IPS DF 19.7 (cell line): ENCODE results near the gene ZNF512B.
"Not testable (repeated sequence)": the region's sequence is repeated elsewhere in the genome, so short reads cannot be mapped to it uniquely, and the experiment has no call there.

Source experiments
- DNase-seq: peaks from one replicate; pipeline ENCODE4 v3.0.0-alpha.2; 2013; ENCODE audit warnings: low read depth, low spot score

Gene ZNF512B

GRCh38 chr20:63978319-63979228 lies 8.8 kb upstream of the ZNF512B start:
- DNase-seq, result no peak

DNA sequence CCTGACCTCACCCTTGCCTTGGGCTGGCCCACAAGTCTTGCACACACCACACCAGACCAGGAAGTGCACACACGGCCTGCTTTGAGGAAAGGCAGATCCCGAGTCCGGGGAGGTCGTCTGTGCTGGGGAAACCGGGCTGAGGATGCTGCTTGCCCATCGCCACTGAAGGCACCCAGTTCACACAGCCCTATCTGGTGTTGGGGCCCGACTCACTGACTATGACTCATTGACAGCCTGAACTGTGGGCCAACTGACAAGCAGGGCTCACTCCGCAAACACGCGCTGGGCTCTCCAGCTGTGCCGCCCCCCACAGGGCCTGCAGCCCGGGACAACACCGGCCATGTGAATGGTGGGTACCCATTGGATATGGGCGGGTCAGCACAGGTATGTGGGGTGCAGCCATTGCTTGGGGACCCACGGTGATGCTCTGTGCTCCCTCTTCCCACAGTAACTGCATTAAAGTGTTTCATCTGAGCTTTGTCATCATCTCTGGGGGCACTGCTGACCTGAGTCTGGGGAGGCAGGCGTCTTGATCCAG lies 8.1 kb upstream of the ZNF512B start:
- no peak for DNase-seq

DNA sequence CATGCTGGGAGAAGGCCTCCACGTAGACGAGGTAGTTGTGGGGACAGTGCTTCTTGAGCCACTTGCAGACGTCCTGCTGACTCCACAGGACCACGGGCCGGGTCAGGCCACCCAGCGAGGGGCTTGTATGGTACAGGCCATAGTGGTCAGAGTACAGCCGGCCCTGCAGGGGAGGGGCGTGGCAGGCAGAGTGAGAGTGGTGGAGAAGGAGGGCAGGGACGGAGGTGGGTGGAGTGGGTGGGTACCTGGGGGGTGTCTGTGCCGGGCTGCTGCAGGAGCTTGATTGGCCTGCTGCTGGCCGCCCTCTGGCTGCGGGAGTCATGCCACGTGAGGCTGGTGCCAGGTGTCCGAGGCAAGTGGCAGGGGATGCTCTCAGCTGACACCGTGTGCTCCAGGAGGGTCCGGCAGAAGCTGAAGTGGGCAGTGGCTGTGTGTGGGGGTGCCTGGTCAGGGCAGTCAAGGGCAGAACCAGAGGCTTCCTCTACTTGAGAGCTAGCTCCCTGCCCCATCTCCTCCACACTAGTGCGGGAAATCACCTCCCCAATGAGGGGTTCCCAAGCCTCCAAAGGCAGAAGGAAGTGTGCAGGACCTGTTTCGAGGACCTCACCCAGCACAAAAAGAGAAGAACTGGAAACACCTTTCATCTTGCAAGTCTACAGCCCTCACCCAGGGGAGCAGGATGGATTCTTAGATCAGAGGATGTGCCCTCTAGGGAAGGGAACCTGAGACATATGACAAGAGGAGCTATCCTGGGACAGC lies 7.4 kb upstream of the ZNF512B start:
- no peak for DNase-seq

DNA sequence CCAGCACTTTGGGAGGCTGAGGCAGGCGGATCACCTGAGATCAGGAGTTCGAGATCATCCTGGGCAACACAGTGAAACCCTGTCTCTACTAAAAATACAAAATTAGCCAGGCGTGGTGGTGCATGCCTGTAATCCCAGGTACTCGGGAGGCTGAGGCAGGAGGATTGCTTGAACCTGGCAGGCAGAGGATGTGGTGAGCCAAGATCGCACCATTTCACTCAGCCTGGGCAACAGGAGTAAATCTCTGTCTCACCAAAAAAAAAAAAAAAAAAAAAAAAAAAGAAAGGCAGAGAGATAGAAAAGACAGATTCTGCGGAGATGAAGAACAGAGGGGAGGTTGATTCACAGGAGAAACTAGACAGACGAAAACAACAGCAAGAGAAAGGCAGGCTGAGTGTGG lies 6.8 kb upstream of the ZNF512B start:
- DNase-seq, result not testable (repeated sequence)

DNA sequence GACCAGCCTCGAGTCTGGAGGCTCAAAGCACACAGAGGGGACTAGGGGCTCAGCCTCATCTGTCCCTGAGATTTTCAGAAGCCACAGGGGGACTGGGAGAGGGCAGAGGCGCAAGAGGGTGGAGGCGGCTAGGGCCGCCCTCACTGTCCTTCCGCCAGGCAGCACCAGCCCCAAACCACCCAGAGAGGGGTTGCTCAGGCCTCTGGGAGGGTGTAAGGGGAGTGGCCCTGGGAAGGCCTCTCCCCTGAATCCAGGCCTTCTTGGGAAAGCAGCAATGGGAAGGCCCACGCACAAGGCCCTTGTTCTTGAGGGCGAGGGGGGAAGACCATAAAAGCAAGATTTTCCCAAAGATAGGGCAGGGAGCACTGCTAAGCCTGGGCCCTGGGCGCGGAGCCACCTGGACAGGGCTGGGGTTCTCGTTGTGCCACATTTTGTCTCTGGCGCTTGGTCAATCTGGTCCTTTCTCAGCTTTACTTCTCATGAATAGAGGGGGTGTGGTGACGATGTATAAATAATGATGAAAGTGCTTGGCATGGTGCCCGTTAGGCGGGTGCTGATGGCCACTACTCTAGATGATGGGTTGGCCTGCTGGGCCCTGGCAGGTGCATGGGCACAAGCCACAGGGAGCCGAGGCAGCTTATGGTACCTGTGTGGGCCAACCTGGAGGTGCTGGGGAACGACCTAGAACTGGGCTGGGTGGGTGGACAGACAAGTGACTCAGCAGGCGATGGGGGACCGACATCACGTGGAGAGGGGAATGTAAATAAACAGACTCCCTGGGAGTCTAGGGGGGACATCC lies 4.9 kb upstream of the ZNF512B start:
- DNase-seq, result no peak

DNA sequence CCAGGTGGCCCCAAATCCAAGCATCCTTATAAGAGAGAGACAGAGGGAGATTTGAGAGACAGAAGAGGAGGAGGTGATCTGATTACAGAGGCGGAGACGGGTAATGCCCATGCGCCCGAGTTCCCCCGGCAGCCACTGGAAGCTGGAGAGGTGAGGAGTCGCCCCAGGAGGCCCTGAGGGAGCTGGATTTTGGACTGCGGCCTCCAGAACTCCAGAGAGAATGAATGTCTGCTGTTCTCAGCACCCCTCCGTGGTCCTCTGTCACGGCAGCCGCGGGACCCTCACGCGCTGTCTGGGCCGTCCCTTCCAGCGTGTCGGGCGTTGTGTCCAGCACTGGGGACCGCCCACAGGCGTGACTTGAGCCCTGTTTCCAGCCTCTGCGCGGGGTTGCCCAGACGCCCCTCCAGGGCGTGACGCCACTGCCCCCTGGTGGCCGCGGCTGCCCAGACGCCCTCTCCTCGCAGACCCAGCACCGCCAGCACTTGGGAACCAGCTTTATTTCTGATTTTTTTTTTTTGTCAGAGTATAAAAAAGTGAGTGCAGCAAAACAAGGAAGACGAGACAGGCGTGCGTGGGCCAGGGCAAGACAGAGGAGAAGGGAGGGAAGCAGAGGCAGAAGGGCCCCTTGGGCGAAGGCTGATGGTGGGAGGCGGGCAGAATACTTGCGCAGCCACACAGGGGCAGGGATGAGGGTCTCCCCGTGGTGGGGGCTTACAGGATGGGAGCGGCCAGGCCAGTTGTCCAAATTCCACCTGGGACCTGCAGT lies 4.1 kb upstream of the ZNF512B start:
- no peak for DNase-seq

- no peak for DNase-seq
Measured at GRCh38 chr20:63973160-63973479, 3.4 kb upstream of the ZNF512B start.

GRCh38 chr20:63972312-63973159 lies 2.8 kb upstream of the ZNF512B start:
- DNase-seq, result no peak

GRCh38 chr20:63971960-63972311 lies 2.2 kb upstream of the ZNF512B start:
- DNase-seq, result not testable (repeated sequence)

DNA sequence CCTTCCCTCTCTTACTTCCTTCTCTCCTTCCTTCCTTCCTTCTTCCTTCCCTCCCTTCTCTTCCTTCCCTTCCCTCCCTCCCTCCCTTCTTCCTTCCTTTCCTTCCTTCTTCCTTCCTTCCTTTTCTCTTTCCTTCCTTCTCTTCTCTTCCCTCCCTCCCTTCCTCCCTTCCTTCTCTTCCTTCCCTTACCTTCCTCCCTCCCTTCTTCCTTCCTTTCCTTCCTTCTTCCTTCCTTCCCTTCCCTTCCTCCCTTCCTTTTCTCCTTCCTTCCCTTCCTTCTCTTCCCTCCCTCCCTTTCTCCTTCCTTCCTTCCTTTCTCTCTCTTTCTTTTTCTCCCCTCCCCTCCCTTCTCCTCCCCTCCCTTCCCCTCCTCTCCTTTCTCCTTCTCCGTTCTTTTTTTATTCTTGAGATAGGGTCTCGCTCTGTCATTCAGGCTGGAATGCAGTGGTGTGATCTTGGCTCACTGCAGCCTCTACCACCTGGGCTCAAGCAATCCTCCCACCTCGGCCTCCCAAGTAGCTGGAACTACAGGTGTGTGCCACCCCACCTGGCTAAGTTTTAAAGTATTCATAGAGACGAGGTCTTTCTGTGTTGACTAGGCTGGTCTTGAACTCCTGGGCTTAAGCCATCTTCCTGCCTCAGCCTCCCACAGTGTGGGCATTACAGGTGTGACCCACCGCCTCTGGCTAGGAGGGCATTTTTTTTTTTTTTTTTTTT lies 1.1 kb upstream of the ZNF512B start:
- no peak for DNase-seq

GRCh38 chr20:63968928-63969760 lies 586 bp downstream of the ZNF512B start:
- no peak for DNase-seq

- DNase-seq, result no peak
Measured at GRCh38 chr20:63968136-63968927, 1.4 kb downstream of the ZNF512B start.

DNA sequence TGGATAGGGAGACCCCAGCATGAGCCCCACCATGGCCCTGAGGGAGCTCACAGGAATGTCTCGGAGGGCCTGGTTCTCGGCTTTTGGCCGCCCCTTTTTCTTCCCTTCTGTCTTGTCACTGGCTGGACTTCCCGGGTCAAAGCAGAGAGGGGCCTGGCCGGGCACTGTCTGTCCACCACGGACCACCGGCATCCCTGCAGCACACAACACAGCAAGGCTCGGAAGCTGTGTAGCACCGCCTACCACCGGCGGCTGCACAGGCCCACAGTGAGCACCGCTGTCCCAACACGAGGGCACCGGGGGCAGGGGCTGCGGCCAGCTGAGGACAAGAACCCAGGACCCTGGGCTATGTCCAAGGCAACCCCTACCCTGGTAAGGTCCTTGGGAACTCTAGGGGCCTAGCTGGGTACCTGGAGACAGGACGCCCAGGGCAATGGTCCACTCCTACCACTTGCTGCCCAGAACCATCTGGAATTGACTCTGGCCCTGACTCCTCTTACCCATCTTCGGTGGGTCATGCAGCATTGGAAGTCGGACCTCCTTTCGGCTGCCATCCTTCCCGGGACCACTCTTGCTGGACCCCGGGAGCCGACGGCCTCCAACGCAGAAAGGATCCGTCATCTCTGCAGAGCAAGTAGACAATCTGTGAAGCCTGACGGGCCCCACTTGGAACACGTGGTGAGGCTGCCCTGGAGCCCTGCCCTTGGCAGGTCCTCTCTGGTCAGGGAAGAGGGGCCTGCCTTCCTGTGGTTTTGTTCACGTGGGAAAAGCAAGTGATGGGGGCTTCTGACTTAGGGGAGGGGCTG lies 2.2 kb downstream of the ZNF512B start:
- no peak for DNase-seq

GRCh38 chr20:63966944-63967322 lies 2.8 kb downstream of the ZNF512B start:
- DNase-seq, result no peak

- DNase-seq, result no peak
Measured at GRCh38 chr20:63966172-63966943, 3.4 kb downstream of the ZNF512B start.

- DNase-seq, result no peak
Measured at GRCh38 chr20:63964412-63964811, 5.3 kb downstream of the ZNF512B start.
